Thyroid gland (tissue), 4 donors: ENCODE results near the gene HSD17B12. TPM values are rescaled to one million over a fixed set of nuclear protein-coding genes. Genes with fewer than 3 reads are reported as not detected.
"Not testable (repeated sequence)": the region's sequence is repeated elsewhere in the genome, so short reads cannot be mapped to it uniquely, and the experiment has no call there.

ENCODE experiments used
- DNase-seq, 2 donors: peaks; one replicate each; pipeline ENCODE4 v3.0.0-alpha.2; 2019
- H3K27ac ChIP-seq, 3 donors: fragments of 200-600 bp; sonication (generic); 1 replicate in 2 of 3; 2 replicates in 1 of 3; pipeline ENCODE4 v1.5.1; 2016 to 2019; ENCODE audit warnings: mild to moderate bottlenecking in 1 of 3, moderate library complexity in 1 of 3
- H3K27me3 ChIP-seq: fragments of 200-600 bp; sonication (generic); one replicate; pipeline ENCODE4 v1.5.1; 2019
- H3K36me3 ChIP-seq, 2 donors: fragments of 200-600 bp; sonication (generic); one replicate each; pipeline ENCODE4 v1.5.1; 2016 to 2019
- H3K4me1 ChIP-seq, 2 donors: fragments of 200-600 bp; sonication (generic); one replicate each; pipeline ENCODE4 v1.5.1; 2017 to 2019
- H3K4me3 ChIP-seq, 3 donors: fragments of 200-600 bp; sonication (generic); replicated peaks in 1 of 3; 1 replicate in 2 of 3; 2 replicates in 1 of 3; pipeline ENCODE4 v1.5.1; 2016; ENCODE audit warnings: mild to moderate bottlenecking in 1 of 3
- H3K9me3 ChIP-seq: fragments of 200-600 bp; sonication (generic); one replicate; pipeline ENCODE4 v1.5.1; 2017
- POLR2A ChIP-seq, 2 donors: fragments of 450-650 bp; IDR thresholded peaks; one replicate each; pipeline ENCODE4 v1.6.1; 2017; ENCODE audit warnings: antibody characterized with exemption in 2 of 2, mild to moderate bottlenecking in 2 of 2, moderate library complexity in 1 of 2
- WGBS, 2 donors: methylation state at CpG; one replicate each; pipeline ENCODE4 v1.1.5; 2017; 5-methylcytosine and 5-hydroxymethylcytosine counted together
- intact Hi-C: fragments of 100-400 bp; cut with DNase I; formaldehyde crosslinking; loops from one replicate; pipeline ENCODE4 v1.15.1; 2023
- total RNA-seq, 4 donors: library from RNA; depleted of rRNA; stranded (reverse); fragments of >200 nt; gene quantifications; one replicate each; pipeline ENCODE4 v1.2.3, GENCODE V29; 2016
- TF ChIP-seq, protein P1 (sequence below), 6 experiments: fragments of 200-600 bp in 3 of 6; fragments of 450-650 bp in 3 of 6; sonication (generic) in 3 of 6; IDR thresholded peaks; one replicate each; pipeline ENCODE4 v1.5.1; 2016 to 2019; ENCODE audit warnings: antibody characterized with exemption in 6 of 6, mild to moderate bottlenecking in 2 of 6, inconsistent platforms in 1 of 6, moderate library complexity in 1 of 6

HSD17B12 gene
- total RNA-seq, 4 donors from 2014 or later = 70.1 to 104 (median 94.4) TPM

DNA sequence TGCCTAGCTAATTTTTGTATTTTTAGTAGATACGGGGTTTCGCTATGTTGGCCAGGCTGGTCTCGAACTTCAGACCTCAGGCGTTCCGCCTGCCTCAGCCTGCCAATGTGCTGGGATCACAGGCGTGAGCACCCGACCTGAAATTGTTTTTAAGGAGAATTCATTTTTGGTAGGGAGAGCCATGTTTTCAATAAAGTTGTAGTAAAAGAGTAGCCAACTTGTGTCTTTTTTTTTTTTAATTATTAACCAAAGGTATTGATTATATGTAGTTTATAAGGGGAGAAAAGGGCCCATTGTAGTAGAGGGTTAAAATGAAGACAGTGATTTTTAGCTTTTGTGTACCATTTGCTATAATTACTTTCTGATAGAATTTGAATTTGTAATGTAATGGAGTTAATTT is 31.6 kb upstream of the HSD17B12 start:
- Histone ChIP-seq H3K27ac (no peak overlapping the region), H3K27me3 (no peaks in the 10 kb centered on the region), H3K4me3 (no peak overlapping the region), H3K9me3 (no peaks in the 10 kb centered on the region), H3K36me3 (no peaks in the 10 kb centered on the region), H3K4me1 (peaks cover 7 to 8% of the 10 kb centered on the region in 2 donors)
- DNase-seq = no peak
- intact Hi-C loops = no loop called here
- TF ChIP-seq POLR2A (IDR thresholded peaks at IDR 0.05) = no peak
- TF ChIP-seq, protein P1, sequence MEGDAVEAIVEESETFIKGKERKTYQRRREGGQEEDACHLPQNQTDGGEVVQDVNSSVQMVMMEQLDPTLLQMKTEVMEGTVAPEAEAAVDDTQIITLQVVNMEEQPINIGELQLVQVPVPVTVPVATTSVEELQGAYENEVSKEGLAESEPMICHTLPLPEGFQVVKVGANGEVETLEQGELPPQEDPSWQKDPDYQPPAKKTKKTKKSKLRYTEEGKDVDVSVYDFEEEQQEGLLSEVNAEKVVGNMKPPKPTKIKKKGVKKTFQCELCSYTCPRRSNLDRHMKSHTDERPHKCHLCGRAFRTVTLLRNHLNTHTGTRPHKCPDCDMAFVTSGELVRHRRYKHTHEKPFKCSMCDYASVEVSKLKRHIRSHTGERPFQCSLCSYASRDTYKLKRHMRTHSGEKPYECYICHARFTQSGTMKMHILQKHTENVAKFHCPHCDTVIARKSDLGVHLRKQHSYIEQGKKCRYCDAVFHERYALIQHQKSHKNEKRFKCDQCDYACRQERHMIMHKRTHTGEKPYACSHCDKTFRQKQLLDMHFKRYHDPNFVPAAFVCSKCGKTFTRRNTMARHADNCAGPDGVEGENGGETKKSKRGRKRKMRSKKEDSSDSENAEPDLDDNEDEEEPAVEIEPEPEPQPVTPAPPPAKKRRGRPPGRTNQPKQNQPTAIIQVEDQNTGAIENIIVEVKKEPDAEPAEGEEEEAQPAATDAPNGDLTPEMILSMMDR (IDR thresholded peaks at IDR 0.05) = no peak
- 83 to 92% methylated on average over 7 of the region's 7 CpGs for WGBS, 2 donors

DNA sequence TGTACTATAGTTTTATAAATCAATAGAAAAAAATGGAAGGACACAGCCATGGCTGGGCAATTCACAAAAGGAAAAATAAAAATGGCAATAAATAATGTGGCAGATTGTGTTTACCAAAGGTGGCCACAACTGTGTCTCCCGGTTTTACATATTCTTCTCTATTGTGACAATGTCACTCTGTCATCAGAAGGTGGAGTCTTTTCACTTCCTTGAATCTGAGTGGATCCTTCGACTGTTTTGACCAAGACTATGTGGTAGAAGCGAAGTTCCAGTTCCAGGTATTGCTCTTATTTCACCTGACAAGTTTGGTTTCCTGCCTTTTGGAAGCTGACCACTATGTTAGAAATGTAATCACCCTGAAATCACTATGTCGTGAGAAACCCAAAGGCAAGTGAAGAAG is 31.0 kb upstream of the HSD17B12 start:
- WGBS, 2 donors = 92 to 94% methylated on average over 4 of the region's 4 CpGs
- Histone ChIP-seq H3K4me1 (peaks cover 7 to 8% of the 10 kb centered on the region in 2 donors), H3K27ac (no peak overlapping the region), H3K4me3 (no peak overlapping the region), H3K36me3 (no peaks in the 10 kb centered on the region), H3K27me3 (no peaks in the 10 kb centered on the region), H3K9me3 (no peaks in the 10 kb centered on the region)
- no peak for DNase-seq
- intact Hi-C loops = no loop called here
- TF ChIP-seq POLR2A (IDR thresholded peaks at IDR 0.05) = no peak
- TF ChIP-seq, protein P1 (IDR thresholded peaks at IDR 0.05) = no peak

DNA sequence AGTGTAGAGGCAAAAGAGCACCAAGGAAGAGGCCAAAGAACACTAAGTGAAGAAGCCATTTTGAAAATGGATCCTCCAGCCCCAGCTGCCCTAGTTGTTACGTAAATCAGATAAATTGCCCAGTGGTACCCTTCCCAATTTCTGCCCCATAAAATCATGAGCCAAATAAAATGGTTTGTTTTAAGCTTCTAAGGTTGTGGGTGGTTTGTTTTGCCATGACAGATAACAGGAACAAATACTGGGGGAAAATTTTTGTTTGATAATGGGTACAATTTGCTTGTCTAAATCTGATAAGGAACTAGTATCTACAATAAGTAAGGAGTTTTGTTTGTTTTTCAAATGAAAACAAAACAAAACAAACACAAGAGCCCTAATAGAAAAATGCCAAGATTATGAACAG is 30.6 kb upstream of the HSD17B12 start:
- no peaks in the 10 kb centered on the region for H3K36me3 ChIP-seq
- H3K27ac ChIP-seq = no peak overlapping the region
- peaks cover 4 to 5% of the 10 kb centered on the region in 2 donors for H3K4me1 ChIP-seq
- H3K27me3 ChIP-seq = no peaks in the 10 kb centered on the region
- intact Hi-C loops = no loop called here
- 94 to 100% methylated on average over 1 of the region's 1 CpG for WGBS, 2 donors
- H3K9me3 ChIP-seq = no peaks in the 10 kb centered on the region
- TF ChIP-seq POLR2A (IDR thresholded peaks at IDR 0.05) = no peak
- TF ChIP-seq, protein P1 (IDR thresholded peaks at IDR 0.05) = no peak
- H3K4me3 ChIP-seq = no peak overlapping the region
- DNase-seq = no peak

GRCh38 chr11:43663018-43663417 is 17.5 kb upstream of the HSD17B12 start:
- H3K36me3 ChIP-seq, DNase-seq, H3K4me1 ChIP-seq, intact Hi-C loops, H3K4me3 ChIP-seq, H3K27ac ChIP-seq, H3K9me3 ChIP-seq, H3K27me3 ChIP-seq: not testable (repeated sequence)
- WGBS, 2 donors = 82 to 87% methylated on average over 9 of the region's 9 CpGs

GRCh38 chr11:43664295-43664694 is 16.2 kb upstream of the HSD17B12 start:
- Histone ChIP-seq H3K4me1 (no peaks in the 10 kb centered on the region), H3K27me3 (peaks cover 6% of the 10 kb centered on the region), H3K27ac (no peak overlapping the region), H3K9me3 (no peaks in the 10 kb centered on the region), H3K4me3 (no peak overlapping the region), H3K36me3 (no peaks in the 10 kb centered on the region)
- intact Hi-C loops = no loop called here
- no peak for DNase-seq
- no peak for TF ChIP-seq POLR2A (IDR thresholded peaks at IDR 0.05)
- TF ChIP-seq, protein P1 (IDR thresholded peaks at IDR 0.05) = no peak
- 65 to 83% methylated on average over 1 of the region's 1 CpG for WGBS, 2 donors

GRCh38 chr11:43671284-43671683 is 9.3 kb upstream of the HSD17B12 start:
- H3K4me3 ChIP-seq, H3K9me3 ChIP-seq, H3K27me3 ChIP-seq, H3K4me1 ChIP-seq, intact Hi-C loops, DNase-seq, H3K36me3 ChIP-seq, H3K27ac ChIP-seq: not testable (repeated sequence)
- WGBS, 2 donors = 88 to 90% methylated on average over 6 of the region's 6 CpGs
